ENCODE measurements around the gene FUNDC2.
A peak's percentile ranks its signal among the peaks of the same experiment; 100 is the strongest.

FUNDC2 gene

DNA sequence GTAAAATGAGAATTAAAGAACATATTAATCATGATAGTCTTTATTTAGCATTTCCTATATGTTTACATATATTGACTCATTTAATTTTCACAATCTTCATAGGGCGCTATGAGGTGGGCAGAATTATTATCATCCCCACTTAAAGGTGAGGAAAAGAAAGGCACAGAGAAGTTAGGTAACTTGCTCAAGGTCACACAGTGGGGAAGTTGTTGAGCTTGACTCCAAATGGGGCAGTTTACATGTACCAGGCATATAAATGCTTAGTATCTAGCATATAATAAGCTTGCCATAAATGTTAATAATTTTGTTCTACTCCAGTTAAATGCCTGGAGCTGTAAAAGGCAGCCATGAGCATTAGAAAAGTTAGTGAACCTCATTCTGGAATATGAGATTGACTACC, 42.8 kb downstream of the FUNDC2 start:
- no peak for DNase-seq (ENCODE audit: low read depth in 1 of 2, low spot score in 1 of 2)

DNA sequence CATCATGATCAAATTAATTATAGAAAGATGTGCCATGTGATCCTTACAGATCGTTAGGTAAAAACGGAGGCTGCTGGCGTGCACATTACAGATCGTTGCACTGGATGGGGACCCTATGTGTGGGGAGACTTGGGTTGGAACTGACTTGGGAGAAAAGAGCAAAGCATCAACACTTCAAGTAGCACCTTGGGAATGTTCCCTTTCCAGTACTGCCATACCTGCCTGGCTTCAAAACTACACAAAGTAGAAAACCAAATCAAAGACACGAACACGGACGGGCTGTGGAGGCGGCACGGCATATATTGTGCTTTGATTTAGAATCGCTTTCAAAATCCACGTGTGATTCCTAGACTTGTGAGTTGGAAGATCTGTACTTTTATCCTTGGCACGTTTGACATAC, 43.4 kb downstream of the FUNDC2 start:
- DNase-seq (ENCODE audit: low read depth in 1 of 2, low spot score in 1 of 2) = no peak

DNA sequence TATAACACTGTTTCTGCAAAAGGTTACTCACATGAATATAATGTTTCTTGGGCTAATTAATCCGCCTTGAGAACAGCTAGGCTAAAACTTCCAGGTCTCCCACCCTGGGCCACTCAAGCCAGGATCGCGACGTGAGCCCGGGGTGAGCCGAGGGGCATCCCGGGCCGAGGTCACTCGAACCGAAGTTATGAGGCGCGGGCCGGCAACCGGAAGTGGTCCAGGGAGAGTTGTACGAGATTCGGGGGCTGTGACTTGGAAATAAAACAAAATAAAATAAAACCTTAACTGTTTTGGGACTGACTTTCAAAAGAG, 44.0 kb downstream of the FUNDC2 start:
- no peak for DNase-seq (ENCODE audit: low read depth in 1 of 2, low spot score in 1 of 2)

DNA sequence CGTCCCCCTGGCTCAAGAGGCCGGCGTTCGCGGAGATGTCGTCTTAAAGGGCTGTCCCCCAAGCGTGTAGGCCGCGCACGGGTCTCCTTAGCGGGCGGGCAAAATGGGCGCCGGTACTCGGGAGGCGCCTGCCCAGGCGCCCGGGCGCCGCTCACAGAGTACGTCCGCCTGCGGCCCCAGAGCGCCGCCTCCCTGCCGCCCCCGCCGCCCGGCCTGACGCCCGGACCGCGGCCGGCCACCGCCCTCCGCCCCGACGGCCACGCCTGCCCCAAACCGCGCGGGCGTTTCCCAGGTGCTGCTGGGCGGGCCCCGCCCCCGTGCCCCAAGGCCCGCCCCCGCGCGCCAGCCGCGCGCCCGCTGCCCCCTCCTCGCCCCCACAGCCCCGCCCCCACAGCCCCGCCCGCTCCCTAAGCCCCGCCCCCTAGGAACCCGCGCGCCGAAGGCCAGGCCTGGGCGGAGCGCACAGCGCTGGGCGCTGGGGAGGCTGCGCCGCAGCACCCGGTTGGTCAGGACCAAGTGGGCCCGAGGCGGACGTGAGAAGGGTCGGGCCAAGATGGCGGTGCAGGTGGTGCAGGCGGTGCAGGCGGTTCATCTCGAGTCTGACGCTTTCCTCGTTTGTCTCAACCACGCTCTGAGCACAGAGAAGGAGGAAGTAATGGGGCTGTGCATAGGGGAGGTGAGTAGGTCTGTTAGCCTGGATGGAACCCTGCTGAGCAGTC, 44.5 kb downstream of the FUNDC2 start, which contains the start of the genes BRCC3, CMC4 and MTCP1:
TSS of gene BRCC3 (plus strand) at position 534 of the 719 bp plus-strand sequence. CDS start at position 554, 20 bp downstream.
TSS of gene CMC4 (minus strand) at position 162 of the 719 bp plus-strand sequence. CDS start 7,113 bp downstream, outside the sequence.
TSS of gene MTCP1 (minus strand) at position 162 of the 719 bp plus-strand sequence. CDS start 5,126 bp downstream, outside the sequence.
- peak; percentile 51 to 66 for DNase-seq (ENCODE audit: low read depth in 1 of 2, low spot score in 1 of 2)

DNA sequence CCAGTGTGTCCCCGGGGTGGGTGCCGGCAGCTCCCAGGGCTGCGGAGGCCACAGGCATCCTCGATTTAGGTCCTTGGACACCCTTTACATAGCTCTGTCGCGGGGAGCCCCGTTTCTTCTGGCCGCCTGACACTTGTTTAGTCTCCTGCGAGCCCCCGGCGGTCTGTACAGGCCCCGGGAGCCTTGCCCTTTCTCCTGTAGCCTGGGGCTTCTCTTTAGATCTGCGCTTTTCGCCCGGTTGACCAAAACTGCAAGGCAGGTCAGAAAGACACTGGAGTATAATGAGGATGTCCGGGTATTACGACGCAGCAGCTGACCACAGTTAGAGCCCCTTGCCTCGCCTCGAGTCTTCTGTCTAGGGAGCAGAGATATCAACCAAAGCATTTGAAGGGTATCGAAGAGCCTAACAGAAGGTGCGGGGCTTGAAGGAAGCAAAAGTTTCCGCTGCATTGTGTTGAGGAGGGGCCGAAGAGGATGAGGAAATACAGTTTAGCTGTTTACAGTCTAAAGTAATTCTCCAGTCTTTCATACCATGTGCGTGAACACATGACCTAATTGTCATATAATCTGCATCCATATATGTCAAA, 45.1 kb downstream of the FUNDC2 start:
- no peak for DNase-seq (ENCODE audit: low read depth in 1 of 2, low spot score in 1 of 2)

DNA sequence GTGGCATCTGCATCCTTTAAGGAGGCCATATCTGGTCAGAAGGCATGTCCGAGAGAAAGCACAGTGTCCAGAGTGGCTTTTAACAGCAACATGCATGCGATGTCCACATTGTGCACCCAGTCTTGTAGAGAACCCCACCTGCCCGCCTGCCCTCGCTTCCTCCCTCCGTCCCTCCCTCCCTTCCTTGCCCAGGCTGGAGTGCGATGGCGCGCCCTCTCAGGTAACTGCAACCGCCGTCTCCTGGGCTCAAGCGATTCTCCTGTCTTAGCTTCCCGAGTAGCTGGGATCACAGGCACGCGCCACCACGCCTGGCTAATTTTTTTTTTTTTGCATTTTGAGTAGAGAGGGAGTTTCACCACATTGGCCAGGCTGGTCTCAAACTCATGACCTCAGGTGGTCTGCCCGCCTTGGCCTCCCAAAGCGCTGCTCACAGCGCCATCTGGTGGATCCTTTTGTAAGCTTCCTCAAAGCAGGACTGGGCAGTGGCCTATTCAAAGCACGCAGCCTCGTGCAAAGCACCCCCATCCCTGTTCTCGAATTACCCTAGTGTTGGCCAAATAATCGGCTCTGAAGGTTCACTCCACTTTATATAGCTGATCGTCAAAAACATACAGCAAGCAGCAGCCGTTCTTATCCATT, 59.7 kb downstream of the FUNDC2 start:
- DNase-seq (ENCODE audit: low read depth in 1 of 2, low spot score in 1 of 2) = peak; percentile 4 to 24

DNA sequence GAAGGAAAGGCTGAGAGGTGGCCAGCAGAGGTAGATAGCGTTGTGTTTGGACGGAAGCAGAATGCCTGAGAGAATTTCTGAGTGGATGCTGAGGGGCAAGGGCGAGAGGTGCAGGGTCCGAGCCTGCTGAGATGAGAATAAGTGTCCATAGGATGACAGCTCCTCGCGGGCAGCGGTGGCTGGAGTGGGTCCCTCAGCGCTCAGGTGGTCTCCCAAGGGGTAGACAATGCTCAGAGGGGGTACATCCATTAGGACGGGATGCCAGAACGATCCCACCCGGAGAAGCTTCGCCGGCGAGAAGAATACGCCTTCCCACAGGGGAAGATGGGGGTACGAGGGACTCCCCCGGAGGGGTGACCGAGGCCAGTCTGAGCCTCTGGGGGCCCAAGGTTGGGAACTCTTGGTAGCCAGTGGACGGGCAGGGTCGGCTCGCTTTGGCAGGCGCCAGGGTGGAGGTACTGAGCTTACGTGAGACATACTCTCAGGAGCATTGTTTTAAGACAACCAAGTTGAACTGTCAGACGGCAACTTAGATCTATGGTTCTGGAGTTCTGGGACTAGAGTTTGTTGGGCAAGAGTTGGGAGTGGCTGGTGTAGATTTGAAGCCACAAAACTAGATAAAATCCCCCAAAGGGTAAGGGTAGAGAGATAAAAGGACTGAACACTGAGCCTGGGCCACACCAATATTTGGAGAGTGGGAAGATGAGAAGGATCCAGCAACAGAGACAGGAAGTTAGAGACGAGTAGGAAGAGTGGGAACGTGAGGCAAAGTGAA, 60.5 kb downstream of the FUNDC2 start:
- DNase-seq (ENCODE audit: low read depth in 1 of 2, low spot score in 1 of 2) = no peak

DNA sequence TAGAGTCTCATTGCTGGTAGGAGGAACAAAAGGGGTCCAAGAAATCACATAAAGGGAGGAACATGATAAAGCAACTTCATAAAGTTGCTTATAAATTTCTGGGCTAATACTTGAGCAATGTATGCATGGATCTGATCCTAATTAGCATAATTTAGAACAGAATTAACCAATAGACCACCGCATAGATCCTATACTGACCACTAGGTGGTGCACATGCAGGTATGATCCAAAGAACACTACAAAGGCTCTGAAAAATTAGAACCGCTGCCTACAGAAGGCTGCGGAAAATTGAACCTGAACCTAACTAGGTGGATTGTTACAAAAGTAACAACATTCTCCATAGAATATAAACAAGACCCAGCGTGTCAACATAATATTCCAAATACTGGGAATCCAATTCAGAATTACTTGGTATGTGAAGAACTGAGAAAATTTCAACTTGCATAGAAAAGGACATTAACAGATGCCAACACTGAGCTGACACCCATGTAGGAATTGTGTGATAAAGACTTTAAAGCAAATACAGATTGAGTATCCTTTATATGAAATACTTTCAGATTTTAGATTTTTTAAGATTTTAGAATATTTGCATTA, 67.9 kb downstream of the FUNDC2 start:
- no peak for DNase-seq (ENCODE audit: low read depth in 1 of 2, low spot score in 1 of 2)

DNA sequence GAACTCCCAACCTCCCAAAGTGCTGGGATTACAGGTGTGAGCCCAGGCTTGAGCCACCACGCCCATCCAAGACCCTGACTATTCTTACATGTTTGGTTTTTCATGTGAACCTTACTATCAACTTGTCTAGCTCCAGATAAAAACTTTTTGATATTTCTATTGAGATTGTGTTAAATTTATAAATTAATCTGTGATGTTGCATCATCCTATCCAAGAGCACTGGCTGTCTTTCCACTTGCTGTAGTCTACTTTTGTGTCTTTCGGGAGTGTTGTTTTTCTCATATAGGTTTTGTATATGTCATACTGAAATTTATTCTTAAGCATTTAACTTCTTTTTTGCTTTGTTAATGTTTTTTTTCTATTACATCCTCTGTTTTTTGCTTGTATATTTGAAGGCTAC, 79.3 kb downstream of the FUNDC2 start:
- DNase-seq (ENCODE audit: low read depth in 1 of 2, low spot score in 1 of 2) = no peak

DNA sequence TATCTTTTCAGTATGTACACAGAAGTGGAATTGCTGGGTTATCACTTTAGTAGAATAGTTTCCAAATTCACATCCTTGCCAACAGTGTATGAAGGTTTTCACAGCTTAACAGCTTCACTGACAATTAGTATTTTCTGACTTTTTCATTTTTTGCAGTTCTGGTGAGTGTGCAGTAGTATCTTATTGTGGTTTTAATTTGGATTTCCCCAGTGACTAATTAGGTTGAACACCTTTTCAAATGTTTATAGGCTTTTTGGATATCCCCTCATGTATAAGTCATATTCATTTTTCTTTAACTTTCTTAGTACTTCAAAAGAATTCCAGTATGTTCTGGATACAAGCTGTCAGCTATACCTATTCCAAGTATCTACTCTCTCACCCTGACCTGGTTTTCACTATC, 81.8 kb downstream of the FUNDC2 start:
- DNase-seq (ENCODE audit: low read depth in 1 of 2, low spot score in 1 of 2) = no peak

Measured in activated CD4-positive, alpha-beta T cell treated with anti-CD3 and anti-CD28 coated beads, Interleukin-2, amount 50 U/mL, for 24 hours (primary cell).